Measurements from ENCODE around the gene SPDEF. TPM values are rescaled to one million over a fixed set of nuclear protein-coding genes. Genes with fewer than 3 reads are reported as not detected.

SPDEF gene
- total and polyA plus RNA-seq, 12 donors = 0.06 to 0.14 (median 0.14) TPM; not detected in 8

GRCh38 chr6:34534146-34534545, 22.0 kb downstream of the SPDEF start:
- no peaks in the 10 kb centered on the region for H3K9me3 ChIP-seq (replicated peaks in 1 of 3)
- no peak overlapping the region for H3K27ac ChIP-seq
- TF ChIP-seq POLR2A (IDR thresholded peaks at IDR 0.05) (no peak), CTCF (IDR thresholded peaks at IDR 0.05) (no peak)
- H3K4me3 ChIP-seq = no peak overlapping the region
- H3K27me3 ChIP-seq = no peaks in the 10 kb centered on the region
- DNase-seq = no peak
- WGBS, 4 donors = 80 to 100% (median 88%) methylated on average over 3 to 6 of the region's 6 CpGs
- H3K36me3 ChIP-seq (replicated peaks in 1 of 2) = no peaks in the 10 kb centered on the region
- intact Hi-C loops (cut with DNase I) = no loop called here
- H3K4me1 ChIP-seq (replicated peaks in 1 of 2) = no peaks in the 10 kb centered on the region

GRCh38 chr6:34532230-34532629, 23.9 kb downstream of the SPDEF start:
- no peak for TF ChIP-seq CTCF (IDR thresholded peaks at IDR 0.05)
- TF ChIP-seq POLR2A (IDR thresholded peaks at IDR 0.05) = no peak
- Histone ChIP-seq H3K27me3 (no peaks in the 10 kb centered on the region), H3K27ac (no peak overlapping the region), H3K36me3 (replicated peaks in 1 of 2) (no peaks in the 10 kb centered on the region), H3K4me3 (no peak overlapping the region), H3K4me1 (replicated peaks in 1 of 2) (peaks cover 0 to 3% of the 10 kb centered on the region in 2 donors), H3K9me3 (replicated peaks in 1 of 3) (no peaks in the 10 kb centered on the region)
- DNase-seq = no peak
- 82 to 95% (median 86%) methylated on average over 15 of the region's 15 CpGs for WGBS, 4 donors
- intact Hi-C loops (cut with DNase I) = no loop called here

DNA sequence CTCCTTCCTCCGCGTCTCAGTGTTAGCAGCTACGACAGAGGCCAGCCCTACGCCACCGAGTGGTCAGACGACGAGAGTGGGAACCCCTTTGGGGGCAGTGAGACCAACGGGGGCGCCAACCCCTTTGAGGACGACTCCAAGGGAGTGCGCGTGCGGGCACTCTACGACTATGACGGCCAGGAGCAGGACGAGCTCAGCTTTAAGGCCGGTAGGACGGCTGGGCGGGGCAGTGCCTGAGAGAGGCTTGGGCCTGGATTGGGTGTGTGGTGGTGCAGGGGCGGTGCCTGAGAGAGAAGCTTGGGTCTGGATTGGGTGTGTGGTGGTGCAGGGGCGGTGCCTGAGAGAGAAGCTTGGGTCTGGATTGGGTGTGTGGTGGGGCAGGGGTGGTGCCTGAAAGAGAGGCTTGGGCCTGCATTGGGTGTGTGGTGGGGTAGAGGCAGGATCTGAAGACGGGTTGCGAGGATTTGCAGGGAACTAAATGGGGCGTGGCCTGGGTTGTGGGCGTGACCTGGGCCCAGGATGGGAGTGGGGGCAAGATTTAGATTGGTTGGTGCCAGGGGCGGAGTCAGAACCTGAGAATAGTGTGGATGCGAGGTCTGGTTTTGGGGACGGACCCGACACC, 24.4 kb downstream of the SPDEF start:
- Histone ChIP-seq H3K27me3 (no peaks in the 10 kb centered on the region), H3K4me1 (replicated peaks in 1 of 2) (peaks cover 2 to 4% of the 10 kb centered on the region in 2 donors), H3K27ac (no peak overlapping the region), H3K4me3 (no peak overlapping the region), H3K36me3 (replicated peaks in 1 of 2) (no peaks in the 10 kb centered on the region), H3K9me3 (replicated peaks in 1 of 3) (no peaks in the 10 kb centered on the region)
- intact Hi-C loops (cut with DNase I) = no loop called here
- peak in 5 of 7 donors; percentile 34 to 72 (median 56) for DNase-seq
- WGBS, 4 donors = 77 to 93% (median 83%) methylated on average over 29 of the region's 29 CpGs
- TF ChIP-seq CTCF (IDR thresholded peaks at IDR 0.05) (no peak), POLR2A (IDR thresholded peaks at IDR 0.05) (peak in 1 of 2 donors; percentile 41)

- WGBS, 4 donors = 89 to 91% (median 90%) methylated on average over 8 to 18 of the region's 18 CpGs
- no peak overlapping the region for H3K4me3 ChIP-seq
- no peak overlapping the region for H3K27ac ChIP-seq
Measured at GRCh38 chr6:34530753-34531365, 25.3 kb downstream of the SPDEF start.

More at GRCh38 chr6:34530753-34531365, 25.3 kb downstream of the SPDEF start:
- intact Hi-C loops (cut with DNase I) = no loop called here
- TF ChIP-seq POLR2A (IDR thresholded peaks at IDR 0.05) = no peak
- no peak for TF ChIP-seq CTCF (IDR thresholded peaks at IDR 0.05)
- DNase-seq = no peak
- no peaks in the 10 kb centered on the region for H3K27me3 ChIP-seq
- H3K36me3 ChIP-seq (replicated peaks in 1 of 2) = no peaks in the 10 kb centered on the region
- H3K9me3 ChIP-seq (replicated peaks in 1 of 3) = no peaks in the 10 kb centered on the region
- peaks cover 3 to 4% of the 10 kb centered on the region in 2 donors for H3K4me1 ChIP-seq (replicated peaks in 1 of 2)
